Common myeloid progenitor, CD34-positive (primary cell): ENCODE measurements around the gene CABP5. TPM values are rescaled to one million over a fixed set of nuclear protein-coding genes. Genes with fewer than 3 reads are reported as not detected.
"Not testable (repeated sequence)": the region's sequence is repeated elsewhere in the genome, so short reads cannot be mapped to it uniquely, and the experiment has no call there.

Experiments used
- CTCF ChIA-PET: fragments of 350-600 bp; sonication (Branson Sonifier 250); formaldehyde crosslinking; loops from one replicate; lab custom pipeline; 2021; ENCODE audit warnings: antibody characterized with exemption; lab: Charles Lee
- POLR2A ChIA-PET: fragments of 350-600 bp; sonication (Branson Sonifier 250); formaldehyde crosslinking; loops from one replicate; lab custom pipeline; 2021; ENCODE audit warnings: antibody characterized with exemption; lab: Charles Lee
- DNase-seq, 3 donors: peaks; one replicate each; pipeline versions ENCODE4 v3.0.0 to v3.0.0-alpha.2; 2013
- H3K27ac ChIP-seq, 2 experiments: 1 replicate in 1 of 2; 2 replicates in 1 of 2; pipeline ENCODE4 v1.7.0; 2013; ENCODE audit warnings: inconsistent platforms in 2 of 2, low read length in 2 of 2, mild to moderate bottlenecking in 2 of 2, low read depth in 1 of 2, moderate library complexity in 1 of 2; ENCODE audit not compliant: severe bottlenecking in 2 of 2, insufficient read depth in 1 of 2, poor library complexity in 1 of 2
- H3K27me3 ChIP-seq, 5 experiments: replicated peaks in 2 of 5; 1 replicate in 3 of 5; 2 replicates in 2 of 5; pipeline versions ENCODE4 v1.6.1 to v1.7.0; 2013; ENCODE audit warnings: low read length in 4 of 5, mild to moderate bottlenecking in 2 of 5, moderate library complexity in 2 of 5, inconsistent platforms in 1 of 5; ENCODE audit not compliant: insufficient read depth in 5 of 5, control insufficient read depth in 4 of 5
- H3K36me3 ChIP-seq, 4 experiments: 1 replicate in 2 of 4; 2 replicates in 2 of 4; pipeline versions ENCODE4 v1.6.1 to v1.7.0; 2013; ENCODE audit warnings: low read length in 3 of 4, control low read depth in 1 of 4, mild to moderate bottlenecking in 1 of 4; ENCODE audit not compliant: control insufficient read depth in 4 of 4, insufficient read depth in 4 of 4
- H3K4me1 ChIP-seq, 4 experiments: 1 replicate in 3 of 4; 2 replicates in 1 of 4; pipeline versions ENCODE4 v1.6.1 to v1.7.1; 2013; ENCODE audit warnings: low read length in 3 of 4, mild to moderate bottlenecking in 3 of 4, control low read depth in 1 of 4, inconsistent platforms in 1 of 4, moderate library complexity in 1 of 4; ENCODE audit not compliant: control insufficient read depth in 4 of 4, insufficient read depth in 4 of 4; ENCODE audit errors: control extremely low read depth in 1 of 4
- H3K4me3 ChIP-seq, 7 experiments: 1 replicate in 4 of 7; 2 replicates in 3 of 7; pipeline versions ENCODE4 v1.5.1 to v1.7.0; 2013; ENCODE audit warnings: mild to moderate bottlenecking in 7 of 7, low read length in 6 of 7, moderate library complexity in 6 of 7, inconsistent platforms in 2 of 7, low read depth in 2 of 7, control low read depth in 1 of 7; ENCODE audit not compliant: insufficient read depth in 4 of 7, control insufficient read depth in 1 of 7; ENCODE audit errors: extremely low read depth in 1 of 7
- H3K9me3 ChIP-seq, 5 experiments: 1 replicate in 4 of 5; 2 replicates in 1 of 5; pipeline versions ENCODE4 v1.6.1 to v1.7.1; 2013; ENCODE audit warnings: low read length in 4 of 5, mild to moderate bottlenecking in 2 of 5, inconsistent platforms in 1 of 5, low read depth in 1 of 5, moderate library complexity in 1 of 5; ENCODE audit not compliant: control insufficient read depth in 4 of 5, insufficient read depth in 2 of 5; ENCODE audit errors: control extremely low read depth in 1 of 5
- WGBS: methylation state at CpG from one replicate; pipeline ENCODE4 v1.1.5; 2013; ENCODE audit not compliant: insufficient coverage; 5-methylcytosine and 5-hydroxymethylcytosine counted together
- polyA plus RNA-seq: library from polyadenylated mRNA; unstranded; fragments of 120-200 nt; gene quantifications from one replicate; pipeline ENCODE4 v1.2.1, GENCODE V29; 2013

CABP5 gene
- 0.03 TPM for polyA plus RNA-seq

DNA sequence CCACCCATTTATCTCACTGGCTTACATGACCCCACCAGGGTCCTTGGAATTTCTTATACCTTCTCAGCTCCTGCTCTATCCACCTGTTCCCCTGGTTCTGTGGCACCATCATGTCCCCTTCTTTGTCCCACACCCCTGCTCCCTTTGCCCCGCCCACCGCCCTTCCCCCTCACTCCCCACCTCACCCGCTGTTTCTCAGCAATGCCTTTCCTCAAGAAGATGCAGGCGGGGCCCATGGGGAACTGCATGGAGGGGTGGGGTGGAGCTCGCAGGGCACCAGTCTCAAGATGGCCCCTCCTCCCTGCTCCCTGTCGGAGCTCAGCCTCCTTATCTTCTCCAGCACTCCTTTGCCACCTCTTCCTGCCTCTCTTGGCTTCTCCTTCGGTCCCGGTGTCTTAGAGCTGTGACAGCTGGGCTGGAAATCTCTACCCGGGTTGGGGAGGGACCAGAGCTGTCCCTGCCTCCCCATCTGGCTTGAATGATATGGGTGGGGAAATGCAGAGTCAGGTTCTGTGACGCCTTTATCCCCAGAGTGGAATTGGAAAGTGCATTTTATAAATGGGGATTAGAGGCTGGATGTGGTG is at the start of gene CABP5:
Gene CABP5, minus strand, starts transcription at position 405 of the 584 bp plus-strand sequence. Its CDS starts 157 bp downstream, at position 248.
- Histone ChIP-seq H3K27me3 (peaks cover 0 to 9% (median 0%) of the 10 kb centered on the region in 5 experiments), H3K4me3 (no peak within 1 kb of the TSS), H3K36me3 (no peaks in the 10 kb centered on the region), H3K4me1 (no peaks in the 10 kb centered on the region), H3K9me3 (peaks cover 0 to 3% (median 2%) of the 10 kb centered on the region in 5 experiments), H3K27ac (no peak within 1 kb of the TSS)
- ChIA-PET POLR2A (no interaction called here), CTCF (interaction anchor here (1.3 kb wide), 1 partner anchor 80 kb away, joined by 3 read pairs; no protein-coding TSS in a partner anchor)
- 90% methylated on average over 3 of the region's 10 CpGs for WGBS
- peak; percentile 8 to 62 (median 47) for DNase-seq

DNA sequence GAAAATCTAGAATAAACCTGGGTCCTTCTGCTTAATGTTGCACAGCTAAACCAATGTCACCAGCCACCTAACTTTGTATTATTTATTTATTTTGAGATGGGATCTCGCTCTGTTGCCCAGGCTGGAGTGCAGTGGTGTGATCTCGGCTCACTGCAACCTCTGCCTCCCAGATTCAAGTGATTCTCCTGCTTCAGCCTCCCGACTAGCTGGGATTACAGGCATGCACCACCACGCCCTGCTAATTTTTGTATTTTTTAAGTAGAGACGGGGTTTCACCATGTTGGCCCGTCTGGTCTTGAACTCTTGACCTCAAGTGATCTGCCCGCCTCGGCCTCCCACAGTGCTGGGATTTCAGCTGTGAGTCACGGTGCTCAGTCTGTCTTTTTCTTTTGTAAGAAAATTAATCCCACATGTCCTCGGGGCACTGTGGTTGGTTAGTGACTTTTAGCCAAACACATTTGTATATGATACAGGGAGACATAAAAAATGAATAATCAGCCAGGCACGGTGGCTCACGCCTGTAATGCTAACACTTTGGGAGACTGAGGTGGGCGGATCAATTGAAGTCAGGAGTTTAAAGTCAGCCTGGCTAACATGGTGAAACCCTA is 47.3 kb upstream of the CABP5 start:
- H3K4me3 ChIP-seq, DNase-seq, H3K4me1 ChIP-seq, H3K36me3 ChIP-seq, H3K27me3 ChIP-seq, H3K27ac ChIP-seq: not testable (repeated sequence)
- ChIA-PET CTCF (interaction anchor here (1.2 kb wide), 1 partner anchor 10 kb away, joined by 3 read pairs; no protein-coding TSS in a partner anchor), POLR2A (interaction anchor here (0.6 to 0.7 kb wide), 2 partner anchors 19 to 75 kb away, joined by 3 to 5 read pairs; no protein-coding TSS in a partner anchor)
- 97% methylated on average over 8 of the region's 13 CpGs for WGBS
- H3K9me3 ChIP-seq: peaks cover 0 to 27% (median 5%) of the 10 kb centered on the region in 5 experiments

DNA sequence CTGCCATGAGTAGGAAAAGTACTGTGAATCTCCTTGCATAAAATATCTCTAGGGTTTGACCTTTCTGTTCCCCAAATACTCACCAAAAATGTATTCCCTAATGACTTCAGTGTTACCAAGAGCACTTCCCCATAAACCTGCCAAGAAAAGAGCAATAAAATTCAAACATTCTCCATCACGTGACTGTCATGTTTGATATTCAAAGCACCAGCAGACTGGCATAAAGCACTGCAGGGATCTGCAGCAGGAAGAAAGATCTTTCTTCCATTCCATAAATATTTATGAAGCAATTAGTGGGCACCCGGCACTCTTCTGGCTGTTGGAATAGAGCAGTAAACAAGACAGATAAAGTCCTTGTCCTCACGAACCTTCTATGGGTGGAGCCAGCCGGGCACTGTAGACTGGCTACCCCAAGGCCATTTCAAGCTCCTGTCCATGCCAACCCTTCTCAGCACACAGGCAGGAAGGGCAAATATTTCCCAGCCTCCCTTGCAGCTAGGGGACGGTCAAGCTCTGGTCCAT is 46.5 kb upstream of the CABP5 start:
- no peak overlapping the region for H3K27ac ChIP-seq
- peaks cover 0 to 22% (median 5%) of the 10 kb centered on the region in 5 experiments for H3K9me3 ChIP-seq
- ChIA-PET CTCF (interaction anchor here (1.2 kb wide), 1 partner anchor 10 kb away, joined by 3 read pairs; no protein-coding TSS in a partner anchor), POLR2A (no interaction called here)
- H3K4me1 ChIP-seq: no peaks in the 10 kb centered on the region
- WGBS: 93% methylated on average over 3 of the region's 5 CpGs
- H3K4me3 ChIP-seq: no peak overlapping the region
- DNase-seq: no peak
- H3K36me3 ChIP-seq: no peaks in the 10 kb centered on the region
- peaks cover 0 to 2% (median 0%) of the 10 kb centered on the region in 5 experiments for H3K27me3 ChIP-seq

DNA sequence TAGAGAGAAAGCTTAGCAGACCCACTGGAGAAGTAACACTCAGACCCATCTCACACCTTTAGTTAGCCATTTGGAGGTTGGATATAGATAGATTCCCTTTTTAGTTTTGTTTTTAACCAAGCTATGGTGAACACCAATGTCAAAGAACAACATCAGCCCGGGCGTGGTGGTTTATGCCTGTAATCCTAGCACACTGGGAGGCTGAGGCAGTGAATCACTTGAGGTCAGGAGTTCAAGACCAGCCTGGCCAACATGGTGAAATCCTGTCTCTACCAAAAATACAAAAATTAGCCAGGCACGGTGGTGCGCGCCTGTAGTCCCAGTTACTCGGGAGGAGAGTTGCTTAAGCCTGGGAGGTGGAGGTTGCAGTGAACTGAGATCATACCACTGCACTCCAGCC is 45.1 kb upstream of the CABP5 start:
- WGBS: no CpG with 5 or more reads among the region's 6 CpGs
- H3K27me3 ChIP-seq, H3K4me3 ChIP-seq, POLR2A ChIA-PET, H3K4me1 ChIP-seq, H3K36me3 ChIP-seq, DNase-seq, H3K27ac ChIP-seq, CTCF ChIA-PET: not testable (repeated sequence)
- H3K9me3 ChIP-seq: peaks cover 0 to 15% (median 5%) of the 10 kb centered on the region in 5 experiments

DNA sequence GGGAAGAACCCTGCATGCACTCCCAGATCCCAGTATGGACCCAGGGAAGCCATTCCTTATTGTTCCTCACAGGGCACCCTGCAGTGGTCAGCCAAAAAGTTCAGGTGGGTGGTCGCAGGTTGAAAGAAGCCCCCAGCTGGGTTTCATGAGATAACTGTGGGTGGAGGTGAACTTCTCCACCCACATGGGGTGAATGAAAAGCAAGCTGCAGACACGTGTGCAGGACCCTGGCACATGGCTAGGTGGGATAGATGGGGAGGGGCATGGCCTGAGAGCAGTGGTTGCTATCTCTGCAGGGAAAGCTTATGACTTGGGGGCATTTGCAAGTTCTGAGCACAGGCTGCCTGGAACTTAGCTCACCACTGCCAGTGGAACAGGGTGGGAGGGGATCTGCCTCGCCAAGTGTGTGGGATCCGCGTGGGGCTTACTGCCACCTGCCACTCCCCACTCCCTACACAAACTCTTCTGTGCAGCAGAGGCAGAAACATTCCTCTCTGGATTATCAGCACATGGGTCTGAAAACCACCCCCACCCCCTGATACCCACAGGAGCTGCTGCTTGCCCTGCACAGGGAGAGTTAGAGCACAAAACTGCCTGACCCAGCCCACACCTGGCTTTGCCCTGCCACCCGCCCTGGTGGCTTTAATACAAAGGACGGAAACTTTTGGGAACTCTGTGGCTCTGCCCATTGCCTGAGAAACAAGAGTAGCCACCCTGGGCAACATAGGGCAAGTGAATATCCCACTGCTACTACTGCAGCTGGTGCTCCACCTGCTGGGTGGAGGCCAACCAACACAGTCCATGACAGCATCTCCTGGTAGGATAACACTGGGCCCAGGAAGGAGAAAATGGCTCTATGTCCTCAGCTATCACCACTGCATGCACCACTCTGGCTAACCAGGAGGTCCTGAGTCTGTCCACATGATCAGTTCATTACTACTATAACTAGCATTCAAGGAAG is 42.3 kb upstream of the CABP5 start:
- H3K27me3 ChIP-seq: no peaks in the 10 kb centered on the region
- H3K9me3 ChIP-seq: peaks cover 0 to 4% (median 2%) of the 10 kb centered on the region in 5 experiments
- H3K36me3 ChIP-seq: no peaks in the 10 kb centered on the region
- H3K27ac ChIP-seq: no peak overlapping the region
- ChIA-PET CTCF (no interaction called here), POLR2A (interaction anchor here (0.5 kb wide), 1 partner anchor 64 kb away, joined by 8 read pairs; no protein-coding TSS in a partner anchor)
- no peaks in the 10 kb centered on the region for H3K4me1 ChIP-seq
- DNase-seq: no peak
- no peak overlapping the region for H3K4me3 ChIP-seq
- 84% methylated on average over 5 of the region's 7 CpGs for WGBS

DNA sequence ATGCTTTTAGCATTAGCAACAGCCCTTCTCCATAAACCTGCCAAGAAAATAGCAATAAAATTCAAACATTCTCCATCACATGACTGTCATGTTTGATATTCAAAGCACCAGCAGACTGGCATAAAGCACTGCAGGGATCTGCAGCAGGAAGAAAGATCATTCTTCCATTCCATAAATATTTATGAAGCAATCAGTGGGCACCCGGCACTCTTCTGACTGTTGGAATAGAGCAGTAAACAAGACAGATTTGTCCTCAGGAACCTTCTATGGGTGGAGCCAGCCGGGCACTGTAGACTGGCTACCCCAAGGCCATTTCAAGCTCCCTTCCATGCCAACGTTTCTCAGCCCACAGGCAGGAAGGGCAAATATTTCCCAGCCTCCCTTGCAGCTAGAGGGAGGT is 41.2 kb upstream of the CABP5 start:
- DNase-seq: no peak
- no peaks in the 10 kb centered on the region for H3K27me3 ChIP-seq
- ChIA-PET POLR2A (no interaction called here), CTCF (no interaction called here)
- no peaks in the 10 kb centered on the region for H3K4me1 ChIP-seq
- H3K9me3 ChIP-seq: peaks cover 0 to 4% (median 0%) of the 10 kb centered on the region in 5 experiments
- no peak overlapping the region for H3K27ac ChIP-seq
- H3K4me3 ChIP-seq: no peak overlapping the region
- 100% methylated on average over 1 of the region's 3 CpGs for WGBS
- no peaks in the 10 kb centered on the region for H3K36me3 ChIP-seq
